Liver (tissue), 3 donors: ENCODE results near the gene SSPN.

ENCODE experiments used
- CTCF ChIP-seq: fragments of 150-350 bp; IDR thresholded peaks from 2 replicates; pipeline ENCODE4 v1.5.1; 2017; ENCODE audit warnings: improper control_type of control experiment, low read depth, low read length; ENCODE audit not compliant: missing input control
- JUND ChIP-seq, 2 donors: IDR thresholded peaks; 2 replicates each; pipeline ENCODE4 v1.6.1; 2016; ENCODE audit warnings: antibody characterized with exemption in 2 of 2
- RAD21 ChIP-seq, 2 donors: IDR thresholded peaks; 2 replicates each; pipeline ENCODE4 v1.6.1; 2016; ENCODE audit warnings: antibody characterized with exemption in 2 of 2, mild to moderate bottlenecking in 2 of 2
- donor health status: healthy.
- donor health status: healthy.

GRCh38 chr12:26203167-26203780 is 7.9 kb downstream of the SSPN start:
- TF ChIP-seq CTCF: no peak
- no peak for TF ChIP-seq JUND (IDR thresholded peaks at IDR 0.05)
- no peak for TF ChIP-seq RAD21 (IDR thresholded peaks at IDR 0.05)
